Globus pallidus (tissue), 1 donor: Measurements from ENCODE around the gene SALL1.

Experiments
- DNase-seq: peaks from one replicate; pipeline ENCODE4 v3.0.0-alpha.2; 2015; ENCODE audit warnings: low spot score

SALL1 gene

DNA sequence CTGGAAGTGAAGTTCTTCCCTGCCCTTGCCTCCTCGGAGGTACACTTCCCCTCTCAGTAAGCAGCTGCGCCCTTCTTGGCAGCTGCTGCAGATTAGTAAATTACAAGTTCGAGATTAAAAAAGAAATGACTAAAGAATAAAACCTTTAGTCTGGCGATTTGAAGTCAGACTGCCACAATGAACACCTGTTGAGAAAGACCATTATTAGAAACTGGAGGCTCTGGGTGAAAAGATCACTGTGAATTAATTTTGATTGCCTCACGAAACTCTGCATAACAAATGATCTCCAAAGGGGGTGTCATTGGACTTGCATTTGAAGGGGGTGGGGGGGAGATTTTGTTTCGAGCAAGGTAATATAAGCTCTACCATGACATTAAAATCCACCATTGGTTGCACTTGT lies 39.3 kb downstream of the SALL1 start:
- DNase-seq = no peak

DNA sequence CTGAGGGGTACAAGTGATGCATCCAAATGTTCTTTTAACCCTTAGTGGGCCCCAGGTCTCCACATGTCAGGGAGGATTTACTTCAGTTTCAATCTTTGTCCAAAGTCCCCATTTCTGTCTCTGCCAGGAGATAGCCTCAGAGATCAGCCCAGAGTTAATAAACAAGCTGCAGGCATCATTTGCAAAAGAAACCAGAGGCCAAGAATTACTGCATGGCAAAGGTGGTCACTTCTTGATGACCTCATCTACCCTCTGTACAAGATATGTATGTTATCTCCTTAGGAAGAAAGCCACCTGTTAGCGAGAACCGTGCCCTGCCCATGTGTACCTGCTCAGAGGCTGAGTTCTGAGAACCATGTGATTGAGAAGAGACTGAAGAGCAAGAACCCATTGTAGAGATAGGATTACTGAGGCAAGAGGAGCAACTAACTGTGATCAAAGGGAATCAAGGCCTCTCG lies 40.3 kb downstream of the SALL1 start:
- no peak for DNase-seq

DNA sequence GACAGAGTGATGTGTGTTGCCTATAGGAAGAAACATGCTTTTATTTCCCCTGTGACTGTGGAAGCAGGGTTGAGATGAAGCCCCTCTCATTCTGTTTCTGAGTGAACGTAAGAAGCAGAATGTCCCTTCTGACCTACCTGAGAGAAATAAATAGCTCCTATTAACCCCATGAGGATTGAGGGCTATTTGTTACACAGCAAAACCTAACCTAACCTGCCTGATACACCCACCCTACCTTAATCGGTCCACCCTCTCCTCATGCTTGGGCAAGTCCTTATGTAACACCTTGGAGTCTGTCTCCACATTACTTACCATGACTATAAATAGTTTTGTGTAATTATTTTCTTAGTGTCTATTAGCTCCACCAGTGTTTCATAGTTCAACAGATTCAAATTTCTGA lies 41.9 kb downstream of the SALL1 start:
- DNase-seq = no peak

DNA sequence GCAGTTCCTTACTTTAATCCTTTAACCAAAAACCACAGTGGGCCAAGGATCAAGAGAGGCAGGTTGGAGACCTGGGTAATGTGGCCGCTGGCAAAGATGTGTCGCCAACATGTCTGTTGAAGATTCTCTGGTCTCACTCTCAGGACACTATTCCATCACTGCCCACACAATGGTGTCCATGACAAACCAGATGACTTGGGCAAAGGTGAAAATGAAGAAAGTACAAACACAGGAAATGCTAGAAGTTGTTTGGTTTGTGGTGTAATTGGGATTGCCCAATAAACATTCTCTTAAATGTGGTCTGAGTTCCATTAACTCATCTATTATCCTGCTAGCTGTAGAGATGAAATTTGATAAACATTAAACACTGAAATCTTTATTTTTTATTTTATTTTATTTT lies 43.3 kb downstream of the SALL1 start:
- no peak for DNase-seq

DNA sequence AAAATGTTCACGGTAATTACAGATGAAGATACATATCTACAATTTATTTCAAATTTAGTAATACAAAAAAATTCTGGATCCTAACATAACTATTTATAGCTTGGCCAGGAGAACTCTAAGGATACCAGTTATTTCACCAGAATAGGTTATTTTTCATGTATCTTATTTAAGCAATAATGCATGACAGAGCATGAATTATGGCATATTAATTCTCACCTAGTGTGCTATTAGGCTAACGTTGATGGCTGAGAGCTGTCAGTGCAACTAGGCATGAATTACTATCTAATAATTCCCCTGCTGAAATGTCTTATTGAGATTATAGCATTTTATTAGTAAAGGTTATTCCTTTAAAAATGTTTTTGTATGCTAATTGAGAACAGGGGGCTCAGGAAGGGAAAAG lies 44.5 kb downstream of the SALL1 start:
- DNase-seq = no peak

DNA sequence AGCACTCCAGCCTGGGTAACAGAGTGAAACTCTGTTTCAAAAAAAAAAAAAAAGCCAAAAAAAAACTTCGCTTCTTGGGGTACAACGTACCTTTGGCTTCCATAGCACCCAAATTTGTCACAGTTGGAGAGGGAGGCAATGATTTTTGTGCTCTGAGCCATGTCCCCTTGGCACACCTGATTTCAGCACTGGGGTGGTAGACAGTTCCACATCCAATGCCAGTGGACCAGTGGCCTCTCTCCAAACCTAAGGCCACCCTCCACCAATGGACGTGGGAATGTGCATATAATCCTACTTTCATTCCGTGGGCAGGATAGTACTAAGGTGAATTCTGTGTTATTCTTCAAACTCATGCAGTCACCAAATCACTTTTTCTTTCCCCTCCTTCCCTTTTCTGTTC lies 47.5 kb downstream of the SALL1 start:
- DNase-seq = no peak

DNA sequence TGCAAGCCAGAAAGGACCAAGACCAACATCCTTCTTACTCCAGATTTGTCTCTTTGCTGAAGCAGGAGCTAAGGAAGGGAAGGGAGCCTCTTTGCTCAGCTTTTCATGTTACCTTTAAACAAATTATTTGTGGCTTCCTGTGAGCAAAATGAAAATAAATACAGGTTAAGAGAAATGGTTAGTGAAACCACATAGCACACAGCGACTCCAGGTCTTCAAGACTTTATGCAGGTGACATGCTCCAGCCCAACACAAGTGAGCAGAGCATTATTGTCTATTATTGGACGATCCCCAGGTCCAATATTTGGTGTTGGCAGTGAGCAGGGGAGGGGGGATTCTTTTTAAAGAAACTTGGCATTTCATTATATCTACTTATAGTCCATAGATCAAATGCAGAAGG lies 53.3 kb downstream of the SALL1 start:
- no peak for DNase-seq

DNA sequence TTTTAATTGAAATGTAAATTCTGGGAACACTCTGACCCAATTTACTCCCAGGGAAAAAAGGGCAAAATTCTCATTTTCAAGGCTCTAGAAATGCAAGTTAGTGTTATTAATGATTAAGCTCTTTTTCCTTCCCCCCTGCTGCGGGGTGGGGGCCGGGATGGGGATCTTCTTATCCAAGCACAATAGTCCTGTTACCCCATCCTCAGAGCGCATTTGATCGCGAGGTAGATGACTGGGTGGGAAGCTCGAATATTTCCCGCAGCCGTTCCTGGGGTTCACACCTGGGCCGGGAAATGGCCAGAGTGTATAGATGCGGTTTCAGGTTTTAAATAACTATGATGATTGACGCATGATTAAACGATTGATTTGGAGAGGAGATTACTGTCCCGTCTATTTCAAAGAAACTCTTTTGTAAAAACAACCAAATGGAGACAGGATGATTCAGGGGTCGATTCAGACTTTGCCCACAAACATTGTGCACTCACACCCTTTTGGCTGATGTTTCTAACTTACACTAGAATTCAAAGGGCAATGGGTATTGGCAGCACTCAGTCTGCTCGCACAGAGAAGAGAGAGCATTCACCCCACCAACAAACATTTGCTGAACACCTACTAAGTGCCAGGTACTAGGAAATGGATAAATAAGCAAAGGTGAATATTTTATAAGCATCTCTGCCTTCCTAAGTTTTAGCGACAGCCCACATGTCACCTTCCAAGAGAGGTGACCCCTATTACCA lies 55.0 kb downstream of the SALL1 start:
- DNase-seq = no peak

DNA sequence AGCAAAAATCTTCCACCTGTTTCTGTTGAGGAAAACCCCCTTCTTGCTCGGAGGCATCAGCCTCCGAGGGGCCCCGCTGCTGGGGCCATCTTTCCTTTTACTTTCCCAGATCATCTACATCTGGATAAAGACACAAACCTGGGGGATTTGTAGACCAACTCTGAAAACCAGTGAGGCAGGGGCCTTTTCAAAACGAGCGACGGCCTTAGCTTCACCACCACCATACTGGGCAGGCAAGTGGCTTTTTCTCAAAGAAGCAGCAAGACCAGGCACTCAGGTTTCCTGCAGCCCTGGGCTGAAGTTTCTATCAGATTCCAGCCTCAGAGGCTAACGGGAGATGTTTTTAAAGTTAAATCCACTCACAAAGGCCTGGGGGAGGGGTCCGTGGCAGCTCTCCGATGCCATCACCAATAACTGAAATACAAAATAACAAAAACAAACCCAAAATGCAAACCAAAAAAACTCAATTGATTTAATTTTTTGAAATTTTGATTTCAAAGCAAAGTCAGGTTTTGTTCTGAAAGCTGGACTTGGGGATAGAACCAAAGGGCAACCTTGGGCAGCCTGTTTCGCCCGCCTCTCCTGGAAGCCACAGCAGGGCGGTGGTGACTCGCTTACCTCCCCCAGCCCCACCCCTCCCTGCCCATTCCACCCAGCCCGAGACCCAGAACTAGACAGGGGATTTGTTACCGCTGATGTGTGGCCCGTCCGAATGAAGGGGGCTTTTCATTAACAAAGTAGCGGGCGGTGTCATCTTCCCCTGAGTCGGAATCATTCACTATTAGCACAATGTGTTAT lies 55.8 kb downstream of the SALL1 start:
- peak; percentile 29 for DNase-seq

DNA sequence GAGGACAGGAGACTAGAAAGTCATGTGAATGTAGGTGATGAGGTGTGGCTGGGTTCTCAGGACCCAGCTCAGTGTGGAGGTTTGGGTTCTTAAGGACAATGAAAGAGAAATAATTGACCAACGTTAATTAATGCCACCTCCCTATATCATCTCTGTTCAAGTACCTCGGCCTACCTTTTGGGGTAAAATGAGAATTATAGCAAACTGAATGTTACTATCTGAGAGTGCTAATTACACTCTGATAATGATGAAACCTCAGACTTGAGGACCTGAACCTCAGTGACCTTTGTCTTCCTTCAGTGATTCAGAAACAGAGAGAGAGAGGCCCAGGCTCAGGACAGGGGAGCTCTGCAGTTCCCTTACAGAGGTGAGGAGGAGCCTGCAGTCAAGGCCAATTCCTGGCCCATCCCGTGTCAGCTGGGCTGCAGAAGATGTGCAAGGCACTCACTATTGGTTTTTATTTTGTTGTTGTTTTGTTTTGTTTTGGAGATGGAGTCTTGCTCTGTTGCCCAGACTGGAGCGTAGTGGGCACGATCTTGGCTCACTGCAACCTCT lies 57.3 kb downstream of the SALL1 start:
- DNase-seq = no peak
